HEK293T (cell line): ENCODE measurements around the gene NBAS.

ENCODE experiments used
- CTCF ChIA-PET: fragments of 350-600 bp; formaldehyde crosslinking; extraction: SDS; loops from one replicate; lab custom pipeline; 2021; ENCODE audit warnings: antibody characterized with exemption, inconsistent platforms; lab: Yijun Ruan, JAX
- POLR2A ChIA-PET: fragments of 350-600 bp; formaldehyde crosslinking; extraction: SDS; loops from one replicate; lab custom pipeline; 2020; ENCODE audit warnings: antibody characterized with exemption, inconsistent platforms; lab: Yijun Ruan, JAX
- DNase-seq: peaks from one replicate; pipeline ENCODE4 v3.0.0; 2012; ENCODE audit warnings: mixed read lengths; ENCODE audit errors: extremely low spot score
- ARNT ChIP-seq: fragments of 450-650 bp; IDR thresholded peaks from 2 replicates; pipeline ENCODE4 v1.6.1; 2017; ENCODE audit warnings: mild to moderate bottlenecking
- BHLHE40 ChIP-seq: fragments of 450-650 bp; IDR thresholded peaks from 2 replicates; pipeline ENCODE4 v1.6.1; 2016; ENCODE audit warnings: mild to moderate bottlenecking, moderate library complexity, borderline replicate concordance
- CTBP1 ChIP-seq: fragments of 450-650 bp; IDR thresholded peaks from 2 replicates; pipeline ENCODE4 v1.6.1; 2016; ENCODE audit warnings: borderline replicate concordance
- ELF4 ChIP-seq: fragments of 450-650 bp; IDR thresholded peaks from 2 replicates; pipeline ENCODE4 v1.6.1; 2017; ENCODE audit warnings: antibody characterized with exemption
- FOXA1 ChIP-seq: fragments of 450-650 bp; IDR thresholded peaks from 2 replicates; pipeline ENCODE4 v1.6.1; 2016; ENCODE audit warnings: mild to moderate bottlenecking
- FOXK2 ChIP-seq: fragments of 450-650 bp; IDR thresholded peaks from 2 replicates; pipeline ENCODE4 v1.6.1; 2016; ENCODE audit warnings: mild to moderate bottlenecking
- FOXM1 ChIP-seq: fragments of 450-650 bp; IDR thresholded peaks from 2 replicates; pipeline ENCODE4 v1.6.1; 2017; ENCODE audit warnings: mild to moderate bottlenecking, borderline replicate concordance
- HDGF ChIP-seq: fragments of 450-650 bp; IDR thresholded peaks from 2 replicates; pipeline ENCODE4 v1.6.1; 2017; ENCODE audit warnings: antibody characterized with exemption, borderline replicate concordance
- L3MBTL2 ChIP-seq: fragments of 450-650 bp; conservative IDR thresholded peaks from 2 replicates; pipeline ENCODE4 v1.6.1; 2016; ENCODE audit warnings: mild to moderate bottlenecking
- LEF1 ChIP-seq: fragments of 450-650 bp; IDR thresholded peaks from 2 replicates; pipeline ENCODE4 v1.6.1; 2017; ENCODE audit warnings: mild to moderate bottlenecking, borderline replicate concordance
- NFRKB ChIP-seq: fragments of 450-650 bp; IDR thresholded peaks from 2 replicates; pipeline ENCODE4 v1.6.1; 2016; ENCODE audit warnings: mild to moderate bottlenecking, moderate library complexity
- PKNOX1 ChIP-seq: fragments of 450-650 bp; IDR thresholded peaks from 2 replicates; pipeline ENCODE4 v1.6.1; 2016
- SP1 ChIP-seq: fragments of 450-650 bp; IDR thresholded peaks from 2 replicates; pipeline ENCODE4 v1.6.1; 2017
- SUZ12 ChIP-seq: fragments of 450-650 bp; IDR thresholded peaks from 2 replicates; pipeline ENCODE4 v1.6.1; 2016; ENCODE audit warnings: mild to moderate bottlenecking
- TARDBP ChIP-seq: fragments of 450-650 bp; IDR thresholded peaks from 2 replicates; pipeline ENCODE4 v1.6.1; 2016
- ZNF384 ChIP-seq: fragments of 450-650 bp; IDR thresholded peaks from 2 replicates; pipeline ENCODE4 v1.6.1; 2016

Gene NBAS

GRCh38 chr2:15553519-15553918, 7.6 kb downstream of the NBAS start:
- no peak for DNase-seq
- TF ChIP-seq PKNOX1 (no peak), TARDBP (no peak), SP1 (no peak), FOXK2 (no peak), LEF1 (no peak), FOXM1 (no peak), ZNF384 (no peak), CTBP1 (no peak), FOXA1 (no peak), NFRKB (no peak), HDGF (no peak), SUZ12 (no peak)
- CTCF ChIA-PET: no interaction called here
- POLR2A ChIA-PET: no interaction called here

- TF ChIP-seq ARNT (no peak), BHLHE40 (no peak), TARDBP (no peak), SUZ12 (no peak), LEF1 (no peak), CTBP1 (no peak), HDGF (no peak), FOXA1 (no peak), PKNOX1 (no peak), SP1 (no peak), ELF4 (no peak)
- ChIA-PET POLR2A (no interaction called here), CTCF (no interaction called here)
- no peak for DNase-seq
Measured at GRCh38 chr2:15548974-15549373, 12.2 kb downstream of the NBAS start.

GRCh38 chr2:15547115-15547876, 13.8 kb downstream of the NBAS start:
- ChIA-PET POLR2A (interaction anchor here (1.7 kb wide), 1 partner anchor 14 kb away, joined by 5 read pairs; the partner anchor contains the start of gene NBAS), CTCF (interaction anchor here (0.7 to 1.6 kb wide), 3 partner anchors 11 to 233 kb away, joined by 3 to 8 read pairs (median 4); no protein-coding TSS in a partner anchor)
- DNase-seq: no peak
- TF ChIP-seq TARDBP: no peak
- no peak for TF ChIP-seq ARNT
- no peak for TF ChIP-seq PKNOX1
- no peak for TF ChIP-seq L3MBTL2
- no peak for TF ChIP-seq CTBP1
- TF ChIP-seq SP1: no peak
- no peak for TF ChIP-seq FOXM1
- no peak for TF ChIP-seq ZNF384
- no peak for TF ChIP-seq HDGF
- no peak for TF ChIP-seq SUZ12
- TF ChIP-seq FOXA1: no peak
- no peak for TF ChIP-seq BHLHE40
- no peak for TF ChIP-seq ELF4
- no peak for TF ChIP-seq FOXK2

- DNase-seq: no peak
- ChIA-PET POLR2A (interaction anchor here (1.7 kb wide), 1 partner anchor 15 kb away, joined by 5 read pairs; the partner anchor contains the start of gene NBAS), CTCF (interaction anchor here (0.7 to 1.6 kb wide), 4 partner anchors 11 to 232 kb away, joined by 3 to 8 read pairs (median 4); partner anchors contain the start of gene NBAS)
Measured at GRCh38 chr2:15546297-15547098, 14.6 kb downstream of the NBAS start.

GRCh38 chr2:15544227-15544626, 16.9 kb downstream of the NBAS start:
- ChIA-PET POLR2A (no interaction called here), CTCF (no interaction called here)

More at GRCh38 chr2:15546297-15547098, 14.6 kb downstream of the NBAS start:
- no peak for TF ChIP-seq SUZ12
- no peak for TF ChIP-seq TARDBP
- no peak for TF ChIP-seq SP1
- TF ChIP-seq HDGF: no peak
- TF ChIP-seq ARNT: no peak
- TF ChIP-seq CTBP1: no peak
- TF ChIP-seq ZNF384: no peak
- TF ChIP-seq L3MBTL2: no peak
- no peak for TF ChIP-seq LEF1
- TF ChIP-seq NFRKB: no peak
- TF ChIP-seq BHLHE40: no peak
- no peak for TF ChIP-seq FOXM1
- no peak for TF ChIP-seq ELF4

More at GRCh38 chr2:15544227-15544626, 16.9 kb downstream of the NBAS start:
- no peak for DNase-seq
- no peak for TF ChIP-seq SUZ12
- TF ChIP-seq FOXM1: no peak
